Neuron (in vitro differentiated cells): ENCODE results near the gene HAPLN2.
"Not testable (repeated sequence)": the region's sequence is repeated elsewhere in the genome, so short reads cannot be mapped to it uniquely, and the experiment has no call there.

ENCODE experiments used
- H2AFZ ChIP-seq: one replicate; pipeline ENCODE4 v1.6.1; 2013; ENCODE audit warnings: low read depth, mild to moderate bottlenecking, inconsistent platforms, low read length, moderate library complexity
- H3K27me3 ChIP-seq: one replicate; pipeline ENCODE4 v1.6.1; 2013; ENCODE audit warnings: low read length; ENCODE audit not compliant: insufficient read depth
- H3K36me3 ChIP-seq: one replicate; pipeline ENCODE4 v1.6.1; 2013; ENCODE audit warnings: low read length; ENCODE audit not compliant: insufficient read depth
- H3K4me1 ChIP-seq: one replicate; pipeline ENCODE4 v1.6.1; 2013; ENCODE audit warnings: low read length; ENCODE audit not compliant: insufficient read depth
- H3K4me3 ChIP-seq: 2 replicates; pipeline ENCODE4 v1.5.1; 2013; ENCODE audit warnings: mild to moderate bottlenecking, low read length, moderate library complexity
- H3K9me3 ChIP-seq: one replicate; pipeline ENCODE4 v1.6.1; 2013; ENCODE audit warnings: low read length

Gene HAPLN2

DNA sequence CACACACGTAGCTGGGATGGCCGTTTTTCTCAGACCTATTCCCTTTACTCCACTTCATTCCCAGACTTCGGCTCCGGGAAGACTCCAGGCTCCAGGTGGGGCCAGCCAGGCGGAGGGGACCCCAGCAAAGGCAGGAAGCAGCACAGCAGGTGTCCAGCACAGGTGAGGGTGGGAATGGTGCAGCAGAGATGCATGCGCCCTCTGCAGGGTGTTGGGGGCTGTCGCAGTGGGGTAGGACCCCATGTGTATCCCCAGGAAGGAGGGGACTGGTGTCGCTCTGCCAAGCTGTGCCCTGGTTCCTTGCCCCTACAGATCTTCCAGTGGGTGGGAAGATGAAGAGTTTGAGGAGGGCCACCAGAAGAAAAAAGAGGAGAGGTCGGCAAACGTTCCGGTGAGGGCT, 34.4 kb upstream of the HAPLN2 start:
- no peak overlapping the region for H3K4me3 ChIP-seq
- H3K4me1 ChIP-seq = no peaks in the 10 kb centered on the region
- peaks cover 40% of the 10 kb centered on the region for H3K27me3 ChIP-seq
- H3K36me3 ChIP-seq = no peaks in the 10 kb centered on the region
- H2AFZ ChIP-seq = no peak overlapping the region
- no peaks in the 10 kb centered on the region for H3K9me3 ChIP-seq

DNA sequence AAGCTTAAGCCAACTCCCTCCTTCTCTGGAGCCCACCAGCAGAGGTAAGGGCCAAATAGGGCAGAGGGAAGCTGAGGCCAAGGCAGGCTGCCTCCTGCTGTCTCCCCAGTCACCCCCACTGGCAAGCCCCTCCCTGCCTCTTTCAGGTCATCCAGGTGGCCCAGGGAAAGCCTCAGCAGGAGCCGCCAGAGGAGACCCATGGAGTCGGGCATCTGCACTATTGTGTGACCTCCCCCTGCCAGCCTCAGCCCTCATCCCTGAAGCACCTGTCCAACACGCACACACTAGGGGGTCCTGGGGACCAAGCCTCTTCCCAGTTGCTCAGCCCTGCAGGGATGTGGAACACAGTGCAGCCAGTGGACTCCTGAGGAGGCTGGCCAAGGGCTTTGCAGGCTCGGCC, 32.9 kb upstream of the HAPLN2 start:
- H3K4me1 ChIP-seq = peaks cover 7% of the 10 kb centered on the region
- no peaks in the 10 kb centered on the region for H3K36me3 ChIP-seq
- H3K27me3 ChIP-seq = peaks cover 36% of the 10 kb centered on the region
- no peak overlapping the region for H2AFZ ChIP-seq
- no peak overlapping the region for H3K4me3 ChIP-seq
- no peaks in the 10 kb centered on the region for H3K9me3 ChIP-seq

DNA sequence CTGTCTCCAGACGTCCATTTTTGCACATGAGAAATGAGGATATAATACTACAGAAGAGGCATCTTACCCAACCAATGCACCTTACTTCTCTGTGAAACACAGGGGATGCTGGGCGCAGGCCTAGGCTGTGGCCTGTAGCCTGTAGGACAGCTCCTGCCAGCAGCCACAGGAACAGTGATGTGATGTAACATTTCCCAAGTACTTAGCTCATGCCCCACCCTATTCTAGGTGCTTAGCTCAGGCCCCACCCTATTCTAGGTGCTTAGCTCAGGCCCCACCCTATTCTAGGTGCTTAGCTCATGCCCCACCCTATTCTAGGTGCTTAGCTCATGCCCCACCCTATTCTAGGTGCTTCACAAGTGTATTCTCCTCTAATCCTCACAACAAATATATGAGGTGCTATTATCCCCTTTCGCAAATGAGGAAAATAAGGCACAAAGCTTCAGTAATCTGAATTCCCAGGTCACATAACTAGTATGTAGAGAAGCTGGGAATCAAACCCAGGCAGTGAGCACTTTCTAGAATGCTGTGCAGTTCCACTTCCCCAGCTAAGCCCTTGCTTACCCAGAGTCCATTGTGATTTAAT, 32.2 kb upstream of the HAPLN2 start:
- Histone ChIP-seq H3K4me3 (no peak overlapping the region), H2AFZ (no peak overlapping the region), H3K9me3 (no peaks in the 10 kb centered on the region), H3K27me3 (peaks cover 29% of the 10 kb centered on the region), H3K4me1 (peaks cover 8% of the 10 kb centered on the region), H3K36me3 (no peaks in the 10 kb centered on the region)

DNA sequence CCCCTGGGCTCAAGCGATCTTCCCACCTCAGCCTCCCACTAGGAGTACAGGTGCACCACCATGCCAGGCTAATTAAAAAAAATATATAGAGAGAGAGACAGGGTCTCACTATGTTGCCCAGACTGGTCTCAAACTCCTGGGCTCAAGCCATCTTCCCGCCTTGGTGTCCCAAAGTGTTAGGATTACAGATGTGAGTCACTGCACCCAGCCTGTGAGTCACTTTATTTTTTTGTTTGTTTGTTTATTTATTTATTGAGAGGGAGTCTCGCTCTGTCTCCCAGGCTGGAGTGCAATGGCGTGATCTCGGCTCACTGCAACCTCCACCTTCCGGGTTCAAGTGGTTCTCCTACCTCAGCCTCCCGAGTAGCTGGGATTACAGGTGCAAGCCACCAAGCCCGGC, 31.3 kb upstream of the HAPLN2 start:
- not testable (repeated sequence) for H3K36me3 ChIP-seq, H3K4me3 ChIP-seq, H3K9me3 ChIP-seq, H2AFZ ChIP-seq
- H3K27me3 ChIP-seq = peaks cover 24% of the 10 kb centered on the region
- H3K4me1 ChIP-seq = peaks cover 16% of the 10 kb centered on the region

DNA sequence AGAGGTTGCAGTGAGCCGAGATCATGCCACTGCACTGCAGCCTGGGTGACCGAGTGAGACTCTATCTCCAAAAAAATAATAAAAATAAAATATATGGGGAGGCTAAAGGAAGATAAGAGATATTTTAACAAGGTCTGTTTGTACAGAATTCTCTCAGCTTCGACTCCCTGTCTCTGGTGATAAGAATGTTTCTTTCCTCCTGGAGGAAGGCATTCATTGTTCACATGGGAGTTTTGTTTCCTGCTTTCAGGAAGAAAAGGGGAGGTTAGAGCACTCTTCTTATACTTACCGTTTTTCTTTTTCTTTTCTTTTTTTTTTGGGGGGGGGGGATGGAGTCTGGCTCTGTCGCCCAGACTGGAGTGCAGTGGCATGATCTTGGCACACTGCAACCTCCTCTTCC, 29.7 kb upstream of the HAPLN2 start:
- Histone ChIP-seq H3K4me3 (no peak overlapping the region), H3K9me3 (no peaks in the 10 kb centered on the region), H3K27me3 (peaks cover 24% of the 10 kb centered on the region), H2AFZ (no peak overlapping the region), H3K4me1 (peaks cover 29% of the 10 kb centered on the region), H3K36me3 (peaks cover 3% of the 10 kb centered on the region)

DNA sequence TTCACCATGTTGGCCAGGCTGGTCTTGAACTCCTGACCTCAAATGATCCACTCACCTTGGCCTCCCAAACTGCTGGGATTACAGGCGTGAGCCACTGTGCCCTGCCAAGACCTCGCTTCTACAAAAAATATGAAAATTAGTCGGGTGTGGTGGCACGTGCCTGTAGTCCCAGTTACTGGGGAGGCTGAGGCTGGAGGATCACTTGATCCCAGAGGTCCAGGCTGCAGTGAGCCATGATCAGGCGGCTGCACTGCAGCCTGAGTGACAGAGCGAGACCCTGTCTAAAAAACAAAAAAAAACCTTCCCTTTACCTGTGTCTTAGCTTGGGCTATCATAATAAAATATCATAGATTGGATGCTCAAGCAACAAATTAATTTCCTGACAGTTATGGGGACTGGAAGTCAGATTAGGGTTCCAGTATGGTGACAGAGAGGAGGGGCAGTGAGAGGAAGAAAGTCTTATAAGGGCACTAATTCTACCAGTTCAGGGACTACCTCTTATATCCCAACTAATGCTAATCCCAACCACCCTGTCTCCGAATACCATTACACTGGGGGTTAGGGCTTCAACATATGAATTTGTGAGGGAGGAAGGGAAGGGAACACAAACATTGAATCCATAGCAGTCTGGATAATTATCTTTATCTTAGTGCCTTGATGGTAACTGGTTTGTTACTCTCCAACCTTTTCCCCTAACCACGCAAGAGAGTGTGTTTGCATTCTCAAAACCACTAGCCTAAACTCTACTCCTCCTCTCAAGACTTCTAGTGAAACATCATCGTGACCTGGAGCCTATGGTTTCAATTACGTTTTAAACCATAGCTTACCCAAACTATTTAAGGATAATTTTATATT, 28.7 kb upstream of the HAPLN2 start:
- Histone ChIP-seq H3K9me3 (no peaks in the 10 kb centered on the region), H2AFZ (peak overlapping the region; percentile 24), H3K27me3 (peaks cover 17% of the 10 kb centered on the region), H3K4me1 (peaks cover 39% of the 10 kb centered on the region), H3K4me3 (peak overlapping the region; percentile 68), H3K36me3 (peaks cover 11% of the 10 kb centered on the region)

DNA sequence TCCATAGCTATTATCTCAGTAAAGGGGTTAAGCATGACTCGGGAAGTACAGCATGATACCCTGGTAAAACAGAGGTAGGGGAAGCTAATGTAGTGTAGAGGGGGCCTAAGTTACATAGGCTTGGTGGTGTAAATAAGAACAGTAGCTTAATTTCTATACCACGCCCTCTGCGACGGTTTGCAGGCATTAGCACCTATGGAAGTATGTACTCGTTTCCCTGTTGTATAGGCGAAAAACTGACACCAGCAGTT, 28.1 kb upstream of the HAPLN2 start:
- Histone ChIP-seq H3K27me3 (peaks cover 12% of the 10 kb centered on the region), H3K4me1 (peaks cover 39% of the 10 kb centered on the region), H3K4me3 (peak overlapping the region; percentile 68), H2AFZ (peak overlapping the region; percentile 24), H3K9me3 (no peaks in the 10 kb centered on the region), H3K36me3 (peaks cover 17% of the 10 kb centered on the region)

DNA sequence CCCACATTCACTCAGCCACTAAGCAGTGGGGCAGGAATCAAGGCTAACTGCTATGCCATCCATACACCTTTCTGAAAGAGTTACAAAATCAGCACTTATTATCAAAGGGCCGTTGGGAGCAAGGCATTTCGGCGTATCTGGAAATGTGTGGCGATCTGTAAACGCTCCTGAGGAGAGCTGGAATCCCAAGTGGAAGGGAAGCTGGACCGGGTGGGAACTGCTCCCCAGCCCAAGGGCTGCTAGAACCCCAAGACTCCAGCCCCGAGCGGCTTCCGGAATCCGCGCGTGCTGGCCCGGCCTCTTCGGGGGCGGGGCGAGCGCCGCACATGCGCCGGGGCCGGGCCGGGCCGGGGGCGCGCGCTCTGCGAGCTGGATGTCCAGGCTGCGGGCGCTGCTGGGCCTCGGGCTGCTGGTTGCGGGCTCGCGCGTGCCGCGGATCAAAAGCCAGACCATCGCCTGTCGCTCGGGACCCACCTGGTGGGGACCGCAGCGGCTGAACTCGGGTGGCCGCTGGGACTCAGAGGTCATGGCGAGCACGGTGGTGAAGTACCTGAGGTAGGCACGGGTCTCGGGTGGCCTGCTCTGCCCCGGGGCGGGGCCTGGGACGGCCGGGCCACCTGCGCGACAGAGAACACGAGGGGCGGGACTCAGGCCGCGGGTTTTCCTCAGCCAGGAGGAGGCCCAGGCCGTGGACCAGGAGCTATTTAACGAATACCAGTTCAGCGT, 27.6 kb upstream of the HAPLN2 start, which contains the start of gene NAXE:
Gene NAXE (plus strand): TSS at position 345 of the 726 bp plus-strand sequence. CDS start 29 bp downstream, at position 374.
- H3K4me3 ChIP-seq = peak within 1 kb of the TSS; percentile 68
- peak within 1 kb of the TSS; percentile 24 for H2AFZ ChIP-seq
- peaks cover 7% of the 10 kb centered on the region for H3K27me3 ChIP-seq
- H3K36me3 ChIP-seq = peaks cover 22% of the 10 kb centered on the region
- H3K9me3 ChIP-seq = no peaks in the 10 kb centered on the region
- H3K4me1 ChIP-seq = peaks cover 39% of the 10 kb centered on the region

DNA sequence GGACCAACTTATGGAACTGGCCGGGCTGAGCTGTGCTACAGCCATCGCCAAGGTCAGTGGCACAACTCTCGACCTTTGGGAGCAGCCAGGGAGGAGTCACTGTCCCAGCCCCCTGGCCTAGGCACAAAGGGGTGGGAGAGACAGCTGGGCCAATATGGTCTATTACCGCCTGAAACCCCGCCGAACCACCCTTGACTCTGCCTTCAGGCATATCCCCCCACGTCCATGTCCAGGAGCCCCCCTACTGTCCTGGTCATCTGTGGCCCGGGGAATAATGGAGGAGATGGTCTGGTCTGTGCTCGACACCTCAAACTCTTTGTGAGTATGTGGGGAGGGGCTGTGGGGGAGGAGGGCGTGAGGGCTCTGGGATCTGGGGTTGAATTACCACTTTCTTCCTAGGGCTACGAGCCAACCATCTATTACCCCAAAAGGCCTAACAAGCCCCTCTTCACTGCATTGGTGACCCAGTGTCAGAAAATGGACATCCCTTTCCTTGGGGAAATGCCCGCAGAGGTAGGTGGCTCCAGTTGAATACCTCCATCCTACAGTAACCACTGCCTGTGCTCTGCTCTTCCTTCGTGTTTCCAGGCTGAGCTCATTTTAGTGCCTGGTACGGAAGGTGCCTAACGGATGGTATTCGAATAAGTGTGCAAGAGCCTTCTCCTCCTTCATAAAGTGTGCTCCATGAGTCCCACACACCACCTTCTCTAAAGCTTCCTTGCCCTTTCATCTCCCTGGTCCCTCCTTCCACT, 26.9 kb upstream of the HAPLN2 start:
- Histone ChIP-seq H3K4me3 (peak overlapping the region; percentile 68), H2AFZ (peak overlapping the region; percentile 24), H3K4me1 (peaks cover 39% of the 10 kb centered on the region), H3K9me3 (no peaks in the 10 kb centered on the region), H3K27me3 (peaks cover under 1% of the 10 kb centered on the region), H3K36me3 (peaks cover 27% of the 10 kb centered on the region)

DNA sequence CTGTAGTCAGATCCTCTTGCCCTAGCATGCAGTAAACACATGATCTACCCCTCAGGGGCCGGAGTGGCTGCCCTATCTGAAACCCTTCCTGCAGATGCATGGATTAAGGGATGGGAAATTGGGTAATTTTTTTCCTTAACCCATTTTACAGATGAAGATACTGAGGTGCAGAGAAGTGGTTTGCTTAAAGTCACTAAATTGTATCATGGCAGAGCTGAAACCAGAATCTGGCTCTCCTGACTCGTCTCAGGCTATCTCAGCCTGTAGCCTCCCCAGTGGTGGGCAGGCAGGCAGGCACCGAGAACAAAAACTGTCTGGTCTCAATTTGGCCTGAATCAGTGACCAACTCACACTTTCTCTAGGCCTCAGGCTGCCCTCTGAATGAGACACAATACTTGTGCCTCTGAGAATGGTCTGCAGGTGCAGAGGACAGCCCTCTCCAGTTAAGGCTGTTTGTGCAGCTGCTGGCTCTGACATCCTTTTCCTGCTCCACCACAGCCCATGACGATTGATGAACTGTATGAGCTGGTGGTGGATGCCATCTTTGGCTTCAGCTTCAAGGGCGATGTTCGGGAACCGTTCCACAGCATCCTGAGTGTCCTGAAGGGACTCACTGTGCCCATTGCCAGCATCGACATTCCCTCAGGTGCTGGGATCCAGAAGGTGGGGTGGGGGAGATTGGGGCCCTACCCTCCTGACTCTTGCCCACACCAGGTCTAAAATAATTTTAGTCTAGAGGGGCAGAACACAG, 26.1 kb upstream of the HAPLN2 start:
- H3K9me3 ChIP-seq = no peaks in the 10 kb centered on the region
- no peak overlapping the region for H3K4me3 ChIP-seq
- peaks cover 39% of the 10 kb centered on the region for H3K4me1 ChIP-seq
- H2AFZ ChIP-seq = no peak overlapping the region
- H3K36me3 ChIP-seq = peaks cover 35% of the 10 kb centered on the region
- no peaks in the 10 kb centered on the region for H3K27me3 ChIP-seq

DNA sequence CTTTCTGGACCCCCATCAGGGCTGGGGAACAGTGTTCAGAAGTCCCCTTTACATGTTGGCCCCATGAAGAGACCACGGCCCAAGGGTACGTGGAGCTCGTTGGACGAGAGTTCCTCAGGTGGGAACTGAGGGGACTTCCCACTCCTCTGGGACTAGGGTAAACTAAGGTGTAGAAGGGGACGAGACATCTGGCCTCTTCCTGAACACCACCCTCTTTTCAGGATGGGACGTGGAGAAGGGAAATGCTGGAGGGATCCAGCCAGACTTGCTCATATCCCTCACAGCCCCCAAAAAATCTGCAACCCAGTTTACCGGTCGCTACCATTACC, 25.6 kb upstream of the HAPLN2 start:
- Histone ChIP-seq H3K36me3 (peaks cover 38% of the 10 kb centered on the region), H3K27me3 (no peaks in the 10 kb centered on the region), H3K4me1 (peaks cover 39% of the 10 kb centered on the region), H3K9me3 (no peaks in the 10 kb centered on the region), H3K4me3 (no peak overlapping the region), H2AFZ (no peak overlapping the region)

DNA sequence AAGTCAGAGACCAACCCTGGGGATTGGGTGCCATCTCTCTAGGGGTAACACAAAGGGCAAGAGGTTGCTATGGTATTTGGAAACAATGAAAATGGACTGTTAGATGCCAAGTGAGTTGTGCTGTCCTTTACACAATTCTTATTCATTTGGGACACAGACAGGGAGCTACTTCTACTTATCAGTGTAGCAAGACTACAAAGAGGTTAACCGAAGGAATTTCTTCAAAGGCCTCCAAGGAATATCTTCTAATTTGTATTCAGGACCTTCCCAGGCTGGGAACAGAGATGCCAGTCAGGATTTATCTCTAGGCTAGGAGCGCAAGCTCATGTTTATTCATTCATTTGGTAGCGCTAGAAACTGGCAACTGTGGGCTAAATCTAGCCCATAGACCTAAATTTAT, 25.0 kb upstream of the HAPLN2 start:
- peaks cover 38% of the 10 kb centered on the region for H3K36me3 ChIP-seq
- H3K27me3 ChIP-seq = no peaks in the 10 kb centered on the region
- no peak overlapping the region for H2AFZ ChIP-seq
- peaks cover 39% of the 10 kb centered on the region for H3K4me1 ChIP-seq
- H3K4me3 ChIP-seq = no peak overlapping the region
- H3K9me3 ChIP-seq = no peaks in the 10 kb centered on the region
